Measurements from ENCODE around the gene RGS8.

RGS8 gene

GRCh38 chr1:182641561-182641960 lies 42.8 kb downstream of the RGS8 start:
- DNase-seq (ENCODE audit: low read depth in 1 of 2, low spot score in 1 of 2) = no peak

GRCh38 chr1:182639330-182639729 lies 45.1 kb downstream of the RGS8 start:
- no peak for DNase-seq (ENCODE audit: low read depth in 1 of 2, low spot score in 1 of 2)

- DNase-seq (ENCODE audit: low read depth in 1 of 2, low spot score in 1 of 2) = no peak
These were observed 46.6 kb downstream of the RGS8 start for GRCh38 chr1:182637769-182638168.

DNA sequence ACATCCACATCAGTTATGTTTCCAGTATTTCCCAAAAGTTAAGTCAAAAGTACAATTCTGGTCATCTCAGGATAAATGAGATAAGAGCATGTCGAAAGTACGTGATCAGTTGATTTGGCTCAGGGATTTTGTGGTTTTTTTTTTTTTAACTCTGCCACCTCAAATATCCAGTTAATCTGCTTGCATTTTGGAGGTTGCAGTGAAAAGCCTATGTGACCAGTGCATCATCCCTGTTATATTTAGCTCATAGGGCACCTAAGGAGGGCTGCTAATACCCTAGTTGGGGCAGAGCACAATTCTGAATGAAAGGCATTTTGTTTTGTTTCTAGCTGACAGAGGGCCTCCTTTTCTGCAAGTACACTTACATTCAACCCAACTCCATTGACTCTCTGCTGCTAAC lies 48.5 kb downstream of the RGS8 start:
- DNase-seq (ENCODE audit: low read depth in 1 of 2, low spot score in 1 of 2) = no peak

Measured in activated T-helper 1 cell treated with anti-CD3 and anti-CD28 coated beads, Interleukin-2, amount 50 U/mL, for 16 hours (primary cell).